WTC11 (cell line): ENCODE results near the gene RIBC1. TPM values are rescaled to one million over a fixed set of nuclear protein-coding genes. Genes with fewer than 3 reads are reported as not detected.
"Not testable (repeated sequence)": the region's sequence is repeated elsewhere in the genome, so short reads cannot be mapped to it uniquely, and the experiment has no call there.

Experiments
- ATAC-seq: fragments of 200-7000 bp; cut with Tn5 transposase; 2 replicates; pipeline ENCODE4 v1.10.0; 2021; ENCODE audit warnings: mild to moderate bottlenecking, moderate library complexity
- CTCF ChIA-PET: fragments of 300-600 bp; sonication (Branson Sonifier 250); formaldehyde crosslinking; loops from one replicate; lab custom pipeline; 2021; ENCODE audit warnings: antibody characterized with exemption; lab: Charles Lee
- POLR2A ChIA-PET: fragments of 350-600 bp; sonication (Branson Sonifier 250); formaldehyde crosslinking; loops from one replicate; lab custom pipeline; 2021; ENCODE audit warnings: antibody characterized with exemption; lab: Charles Lee
- DNase-seq: peaks from one replicate; pipeline ENCODE4 v3.0.0; 2021; ENCODE audit warnings: low spot score
- H3K27ac Mint-ChIP-seq: 2 replicates; pipeline ENCODE4 v1.8.0; 2021; ENCODE audit warnings: mixed read lengths
- H3K27me3 Mint-ChIP-seq: 2 replicates; pipeline ENCODE4 v1.8.0; 2021; ENCODE audit warnings: low read depth, mild to moderate bottlenecking, moderate library complexity, mixed read lengths
- H3K36me3 Mint-ChIP-seq: 2 replicates; pipeline ENCODE4 v1.8.0; 2021; ENCODE audit warnings: mixed read lengths
- H3K4me1 Mint-ChIP-seq: 2 replicates; pipeline ENCODE4 v1.8.0; 2022; ENCODE audit warnings: mixed read lengths
- H3K4me3 Mint-ChIP-seq: 2 replicates; pipeline ENCODE4 v1.8.0; 2021; ENCODE audit warnings: mild to moderate bottlenecking, moderate library complexity, mixed read lengths
- H3K9me3 Mint-ChIP-seq: 2 replicates; pipeline ENCODE4 v1.8.0; 2021; ENCODE audit warnings: mixed read lengths
- ATF1 ChIP-seq: sonication (generic); formaldehyde crosslinking; IDR thresholded peaks from 2 replicates; pipeline ENCODE4 v1.8.1; 2023; ENCODE audit warnings: mild to moderate bottlenecking, moderate library complexity, missing genetic modification reagents
- ATF6 ChIP-seq: sonication (generic); formaldehyde crosslinking; IDR thresholded peaks from 2 replicates; pipeline ENCODE4 v1.8.1; 2023; ENCODE audit warnings: mild to moderate bottlenecking, missing genetic modification reagents
- CREM ChIP-seq: sonication (generic); formaldehyde crosslinking; IDR thresholded peaks from 2 replicates; pipeline ENCODE4 v1.8.1; 2022; ENCODE audit warnings: mild to moderate bottlenecking, missing genetic modification reagents, moderate library complexity
- E2F1 ChIP-seq: sonication (generic); formaldehyde crosslinking; IDR thresholded peaks from 2 replicates; pipeline ENCODE4 v1.8.0; 2022; ENCODE audit warnings: mild to moderate bottlenecking, missing genetic modification reagents
- EMX1 ChIP-seq: fragments of 250-450 bp; sonication (Bioruptor Pico); IDR thresholded peaks from 2 replicates; pipeline ENCODE4 v1.8.0; 2021; ENCODE audit warnings: mild to moderate bottlenecking
- GABPB1 ChIP-seq: sonication (generic); formaldehyde crosslinking; IDR thresholded peaks from 2 replicates; pipeline ENCODE4 v1.8.1; 2023; ENCODE audit warnings: mild to moderate bottlenecking, missing genetic modification reagents
- HMGXB4 ChIP-seq: sonication (generic); formaldehyde crosslinking; IDR thresholded peaks from 2 replicates; pipeline ENCODE4 v1.8.1; 2023; ENCODE audit warnings: mild to moderate bottlenecking, moderate library complexity, missing genetic modification reagents
- NFATC4 ChIP-seq: fragments of 250-450 bp; sonication (Bioruptor Pico); IDR thresholded peaks from 2 replicates; pipeline ENCODE4 v1.9.0; 2021; ENCODE audit warnings: mild to moderate bottlenecking
- RORB ChIP-seq: fragments of 250-450 bp; sonication (Bioruptor Pico); IDR thresholded peaks from 2 replicates; pipeline ENCODE4 v1.9.0; 2021; ENCODE audit warnings: mild to moderate bottlenecking
- SMAD3 ChIP-seq: sonication (generic); formaldehyde crosslinking; IDR thresholded peaks from 2 replicates; pipeline ENCODE4 v1.8.0; 2022; ENCODE audit warnings: missing genetic modification reagents, mild to moderate bottlenecking, borderline replicate concordance
- SOX15 ChIP-seq: fragments of 250-450 bp; sonication (Bioruptor Pico); IDR thresholded peaks from 2 replicates; pipeline ENCODE4 v1.9.0; 2021; ENCODE audit warnings: mild to moderate bottlenecking
- USF2 ChIP-seq: sonication (generic); formaldehyde crosslinking; IDR thresholded peaks from 2 replicates; pipeline ENCODE4 v1.8.1; 2023; ENCODE audit warnings: mild to moderate bottlenecking, missing genetic modification reagents, moderate library complexity
- ZNF121 ChIP-seq: sonication (generic); formaldehyde crosslinking; IDR thresholded peaks from 2 replicates; pipeline ENCODE4 v1.8.0; 2023; ENCODE audit warnings: missing genetic modification reagents
- ZNF416 ChIP-seq: fragments of 250-450 bp; sonication (Bioruptor Pico); IDR thresholded peaks from 2 replicates; pipeline ENCODE4 v1.9.0; 2021; ENCODE audit warnings: mild to moderate bottlenecking, inconsistent platforms
- total RNA-seq: library from RNA; stranded (reverse); gene quantifications from 3 replicates; pipeline ENCODE4 v1.2.3, GENCODE V29; 2021
- TF ChIP-seq, protein P1 (sequence below): sonication (generic); formaldehyde crosslinking; IDR thresholded peaks from 2 replicates; pipeline ENCODE4 v1.8.1; 2023; ENCODE audit warnings: mild to moderate bottlenecking, missing genetic modification reagents
- TF ChIP-seq, protein P2 (sequence below): fragments of 250-450 bp; sonication (Bioruptor Pico); IDR thresholded peaks from 2 replicates; pipeline ENCODE4 v1.9.0; 2021; ENCODE audit warnings: mild to moderate bottlenecking, borderline replicate concordance

RIBC1 gene
- total RNA-seq, 1 experiment from 2014 or later, result 1.1 TPM

DNA sequence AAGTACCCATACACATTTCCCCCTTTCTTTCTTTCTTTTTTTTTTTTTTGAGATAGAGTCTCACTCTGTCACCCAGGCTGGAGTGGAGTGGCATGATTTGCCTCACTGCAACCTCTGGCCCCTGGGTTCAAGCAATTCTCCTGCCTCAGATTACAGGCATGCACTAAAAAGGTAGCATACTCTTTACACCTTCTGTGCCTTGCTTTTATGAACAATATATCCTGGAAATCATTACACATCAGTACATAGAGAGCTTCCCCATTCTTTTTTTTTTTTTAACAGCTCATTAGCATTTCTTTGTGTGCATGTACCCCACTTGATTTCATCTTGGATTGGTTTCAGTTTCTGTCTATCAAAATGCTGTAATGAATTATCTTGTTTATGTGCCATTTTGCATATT, 30.1 kb downstream of the RIBC1 start:
- Mint-ChIP-seq H3K36me3 (no peaks in the 10 kb centered on the region), H3K4me3 (no peak overlapping the region), H3K9me3 (no peaks in the 10 kb centered on the region), H3K27ac (no peak overlapping the region), H3K4me1 (no peaks in the 10 kb centered on the region), H3K27me3 (no peaks in the 10 kb centered on the region; the same call in 1 of the 2 replicates)
- ChIA-PET POLR2A (no interaction called here), CTCF (no interaction called here)
- TF ChIP-seq RORB (CRISPR knock-in tag), result no peak
- ATAC-seq (no peak), DNase-seq (no peak)

DNA sequence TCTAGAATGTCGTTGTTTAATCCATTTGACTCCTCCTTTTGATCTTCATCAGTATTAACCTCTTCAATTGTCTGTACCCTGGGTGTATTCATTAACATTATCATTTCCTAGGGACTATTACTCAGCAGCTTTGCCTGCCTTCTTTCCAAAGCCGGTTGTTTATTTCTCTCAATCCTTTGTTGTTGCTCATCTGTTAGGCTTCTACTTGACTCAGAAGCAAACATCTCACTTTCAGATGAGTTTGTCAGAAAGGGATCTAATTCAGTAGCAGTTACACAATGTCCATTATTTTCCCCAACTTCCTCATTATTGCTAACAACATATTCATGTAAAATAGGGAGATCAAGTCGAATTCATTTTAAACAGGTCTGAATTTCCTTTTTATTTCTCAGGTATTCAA, 33.6 kb downstream of the RIBC1 start:
- H3K27ac Mint-ChIP-seq, result no peak overlapping the region
- ChIA-PET CTCF (interaction anchor here (0.6 to 2.4 kb wide), 6 partner anchors 10 to 584 kb away, joined by 3 to 13 read pairs (median 4); no protein-coding TSS in a partner anchor), POLR2A (no interaction called here)
- H3K4me3 Mint-ChIP-seq, result no peak overlapping the region
- H3K9me3 Mint-ChIP-seq, result no peaks in the 10 kb centered on the region
- no peaks in the 10 kb centered on the region; the same call in 1 of the 2 replicates for H3K27me3 Mint-ChIP-seq
- no peaks in the 10 kb centered on the region for H3K36me3 Mint-ChIP-seq
- ATAC-seq (no peak), DNase-seq (no peak)
- no peaks in the 10 kb centered on the region for H3K4me1 Mint-ChIP-seq
- TF ChIP-seq, protein P1, sequence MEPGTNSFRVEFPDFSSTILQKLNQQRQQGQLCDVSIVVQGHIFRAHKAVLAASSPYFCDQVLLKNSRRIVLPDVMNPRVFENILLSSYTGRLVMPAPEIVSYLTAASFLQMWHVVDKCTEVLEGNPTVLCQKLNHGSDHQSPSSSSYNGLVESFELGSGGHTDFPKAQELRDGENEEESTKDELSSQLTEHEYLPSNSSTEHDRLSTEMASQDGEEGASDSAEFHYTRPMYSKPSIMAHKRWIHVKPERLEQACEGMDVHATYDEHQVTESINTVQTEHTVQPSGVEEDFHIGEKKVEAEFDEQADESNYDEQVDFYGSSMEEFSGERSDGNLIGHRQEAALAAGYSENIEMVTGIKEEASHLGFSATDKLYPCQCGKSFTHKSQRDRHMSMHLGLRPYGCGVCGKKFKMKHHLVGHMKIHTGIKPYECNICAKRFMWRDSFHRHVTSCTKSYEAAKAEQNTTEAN (CRISPR knock-in tag), result no peak

DNA sequence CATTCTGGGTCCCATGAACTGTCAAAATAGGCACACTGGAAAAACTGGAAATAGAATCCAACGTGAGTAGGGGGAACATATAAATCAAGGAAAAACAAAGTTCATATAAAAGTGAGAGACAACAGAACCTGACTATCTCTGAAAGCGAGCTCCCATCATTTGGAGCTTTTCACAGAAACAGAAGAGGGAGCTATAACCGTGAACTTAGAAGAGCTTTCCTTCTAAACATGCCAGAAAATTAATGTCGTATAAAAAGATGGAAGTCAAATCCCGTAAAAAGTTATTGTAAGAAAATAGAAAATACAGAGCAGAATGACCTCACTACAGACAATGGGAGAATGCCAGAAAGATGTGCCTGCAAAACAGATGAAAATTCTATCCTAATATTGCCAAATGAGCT, 35.4 kb downstream of the RIBC1 start:
- Mint-ChIP-seq H3K4me3 (no peak overlapping the region), H3K36me3 (no peaks in the 10 kb centered on the region), H3K4me1 (no peaks in the 10 kb centered on the region), H3K9me3 (no peaks in the 10 kb centered on the region), H3K27me3 (peaks cover under 1% of the 10 kb centered on the region), H3K27ac (no peak overlapping the region)
- no peak for TF ChIP-seq EMX1 (CRISPR knock-in tag)
- no peak for TF ChIP-seq GABPB1 (CRISPR knock-in tag)
- no peak for TF ChIP-seq CREM (CRISPR knock-in tag)
- TF ChIP-seq ZNF416 (CRISPR knock-in tag), result no peak
- TF ChIP-seq NFATC4 (CRISPR knock-in tag), result no peak
- TF ChIP-seq, protein P2, sequence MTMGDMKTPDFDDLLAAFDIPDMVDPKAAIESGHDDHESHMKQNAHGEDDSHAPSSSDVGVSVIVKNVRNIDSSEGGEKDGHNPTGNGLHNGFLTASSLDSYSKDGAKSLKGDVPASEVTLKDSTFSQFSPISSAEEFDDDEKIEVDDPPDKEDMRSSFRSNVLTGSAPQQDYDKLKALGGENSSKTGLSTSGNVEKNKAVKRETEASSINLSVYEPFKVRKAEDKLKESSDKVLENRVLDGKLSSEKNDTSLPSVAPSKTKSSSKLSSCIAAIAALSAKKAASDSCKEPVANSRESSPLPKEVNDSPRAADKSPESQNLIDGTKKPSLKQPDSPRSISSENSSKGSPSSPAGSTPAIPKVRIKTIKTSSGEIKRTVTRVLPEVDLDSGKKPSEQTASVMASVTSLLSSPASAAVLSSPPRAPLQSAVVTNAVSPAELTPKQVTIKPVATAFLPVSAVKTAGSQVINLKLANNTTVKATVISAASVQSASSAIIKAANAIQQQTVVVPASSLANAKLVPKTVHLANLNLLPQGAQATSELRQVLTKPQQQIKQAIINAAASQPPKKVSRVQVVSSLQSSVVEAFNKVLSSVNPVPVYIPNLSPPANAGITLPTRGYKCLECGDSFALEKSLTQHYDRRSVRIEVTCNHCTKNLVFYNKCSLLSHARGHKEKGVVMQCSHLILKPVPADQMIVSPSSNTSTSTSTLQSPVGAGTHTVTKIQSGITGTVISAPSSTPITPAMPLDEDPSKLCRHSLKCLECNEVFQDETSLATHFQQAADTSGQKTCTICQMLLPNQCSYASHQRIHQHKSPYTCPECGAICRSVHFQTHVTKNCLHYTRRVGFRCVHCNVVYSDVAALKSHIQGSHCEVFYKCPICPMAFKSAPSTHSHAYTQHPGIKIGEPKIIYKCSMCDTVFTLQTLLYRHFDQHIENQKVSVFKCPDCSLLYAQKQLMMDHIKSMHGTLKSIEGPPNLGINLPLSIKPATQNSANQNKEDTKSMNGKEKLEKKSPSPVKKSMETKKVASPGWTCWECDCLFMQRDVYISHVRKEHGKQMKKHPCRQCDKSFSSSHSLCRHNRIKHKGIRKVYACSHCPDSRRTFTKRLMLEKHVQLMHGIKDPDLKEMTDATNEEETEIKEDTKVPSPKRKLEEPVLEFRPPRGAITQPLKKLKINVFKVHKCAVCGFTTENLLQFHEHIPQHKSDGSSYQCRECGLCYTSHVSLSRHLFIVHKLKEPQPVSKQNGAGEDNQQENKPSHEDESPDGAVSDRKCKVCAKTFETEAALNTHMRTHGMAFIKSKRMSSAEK, result no peak
- no peak for TF ChIP-seq ATF1
- TF ChIP-seq E2F1 (CRISPR knock-in tag), result no peak
- TF ChIP-seq ATF6 (CRISPR knock-in tag), result no peak
- no peak for TF ChIP-seq SMAD3
- TF ChIP-seq ZNF121, result no peak
- no peak for TF ChIP-seq USF2 (CRISPR knock-in tag)
- TF ChIP-seq SOX15, result no peak
- TF ChIP-seq HMGXB4 (CRISPR knock-in tag), result no peak
- ChIA-PET CTCF (interaction anchor here (0.7 to 2.4 kb wide), 11 partner anchors 8 to 174 kb away, joined by 3 to 23 read pairs (median 3); no protein-coding TSS in a partner anchor), POLR2A (no interaction called here)
- ATAC-seq (no peak), DNase-seq (no peak)

DNA sequence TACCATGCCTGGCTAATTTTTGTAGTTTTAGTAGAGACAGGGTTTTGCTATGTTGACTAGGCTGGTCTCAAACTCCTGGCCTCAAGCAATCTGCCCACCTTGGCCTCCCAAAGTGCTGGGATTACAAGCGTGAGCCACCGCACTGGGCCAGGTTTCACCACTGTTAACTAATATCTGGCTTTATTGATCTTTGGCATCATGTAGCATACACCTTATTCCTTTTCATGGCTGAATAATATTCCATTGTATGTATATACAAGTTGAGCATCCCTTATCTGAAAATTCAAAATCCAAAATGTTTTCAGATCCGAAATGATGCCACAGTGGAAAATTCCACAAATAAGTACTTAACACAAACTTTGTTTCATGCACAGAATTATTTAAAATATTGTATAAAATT, 46.0 kb downstream of the RIBC1 start:
- H3K27ac Mint-ChIP-seq, ATAC-seq, H3K4me1 Mint-ChIP-seq, H3K4me3 Mint-ChIP-seq, POLR2A ChIA-PET, DNase-seq, H3K36me3 Mint-ChIP-seq, H3K9me3 Mint-ChIP-seq: not testable (repeated sequence)
- CTCF ChIA-PET, result interaction anchor here (0.6 kb wide), 1 partner anchor 19 kb away, joined by 3 read pairs; no protein-coding TSS in a partner anchor
- H3K27me3 Mint-ChIP-seq, result peaks cover 16% of the 10 kb centered on the region
